RWPE2 (cell line): ENCODE data around the gene APOBEC2.
A peak's percentile ranks its signal among the peaks of the same experiment; 100 is the strongest.

Experiments
- ATAC-seq: fragments of 200-7000 bp; cut with Tn5 transposase; 3 replicates; pipeline ENCODE4 v1.9.1; 2021; ENCODE audit warnings: low read depth
- DNase-seq: peaks from one replicate; pipeline ENCODE4 v3.0.0-alpha.2; 2020; ENCODE audit warnings: low spot score
- H3K27ac ChIP-seq: fragments of 450-650 bp; 2 replicates; pipeline ENCODE4 v1.5.1; 2017; ENCODE audit warnings: mild to moderate bottlenecking; ENCODE audit not compliant: poor library complexity, severe bottlenecking
- H3K27me3 ChIP-seq: fragments of 250-450 bp; sonication (Bioruptor Pico); 2 replicates; pipeline ENCODE4 v1.5.1; 2021; ENCODE audit warnings: mild to moderate bottlenecking, moderate library complexity; ENCODE audit not compliant: insufficient read depth, poor library complexity, severe bottlenecking
- H3K36me3 ChIP-seq: fragments of 250-450 bp; sonication (Bioruptor Pico); 2 replicates; pipeline ENCODE4 v1.5.1; 2020; ENCODE audit warnings: low read depth, mild to moderate bottlenecking, moderate library complexity
- H3K4me1 ChIP-seq: fragments of 250-450 bp; sonication (Bioruptor Pico); 2 replicates; pipeline ENCODE4 v1.5.1; 2021; ENCODE audit warnings: mild to moderate bottlenecking, moderate library complexity; ENCODE audit not compliant: insufficient read depth, poor library complexity, severe bottlenecking
- H3K4me3 ChIP-seq: fragments of 250-450 bp; sonication (Bioruptor Pico); 2 replicates; pipeline ENCODE4 v1.5.1; 2021; ENCODE audit warnings: mild to moderate bottlenecking, moderate library complexity; ENCODE audit not compliant: severe bottlenecking
- H3K9me3 ChIP-seq: fragments of 250-450 bp; sonication (Bioruptor Pico); 2 replicates; pipeline ENCODE4 v1.5.1; 2021; ENCODE audit warnings: mild to moderate bottlenecking, moderate library complexity; ENCODE audit not compliant: severe bottlenecking
- CTCF ChIP-seq: fragments of 450-650 bp; IDR thresholded peaks from one replicate; pipeline ENCODE4 v1.5.1; 2017; ENCODE audit warnings: mild to moderate bottlenecking, moderate library complexity; ENCODE audit not compliant: poor library complexity, severe bottlenecking

APOBEC2 gene

GRCh38 chr6:41027799-41028560, 25.0 kb upstream of the APOBEC2 start:
- Histone ChIP-seq H3K27me3 (no peaks in the 10 kb centered on the region), H3K4me1 (peaks cover 15% of the 10 kb centered on the region), H3K36me3 (no peaks in the 10 kb centered on the region), H3K9me3 (no peaks in the 10 kb centered on the region), H3K4me3 (peak overlapping the region; percentile 17), H3K27ac (no peak overlapping the region)
- ATAC-seq (peak; percentile 86), DNase-seq (no peak)
- TF ChIP-seq CTCF = peak; percentile 96

GRCh38 chr6:41028561-41029412, 24.2 kb upstream of the APOBEC2 start:
- Histone ChIP-seq H3K4me1 (peaks cover 7% of the 10 kb centered on the region), H3K9me3 (no peaks in the 10 kb centered on the region), H3K27me3 (no peaks in the 10 kb centered on the region), H3K36me3 (no peaks in the 10 kb centered on the region), H3K4me3 (peak overlapping the region; percentile 17), H3K27ac (no peak overlapping the region)
- no peak for DNase-seq
- no peak for TF ChIP-seq CTCF
- ATAC-seq = peak; percentile 15; the same call in 2 of the 3 replicates

- DNase-seq (no peak), ATAC-seq (no peak)
- no peaks in the 10 kb centered on the region for H3K36me3 ChIP-seq
- no peak for TF ChIP-seq CTCF
- H3K4me3 ChIP-seq = no peak overlapping the region
- H3K27ac ChIP-seq = no peak overlapping the region
- no peaks in the 10 kb centered on the region for H3K9me3 ChIP-seq
- H3K27me3 ChIP-seq = no peaks in the 10 kb centered on the region
- peaks cover 24% of the 10 kb centered on the region for H3K4me1 ChIP-seq
These were observed 20.2 kb upstream of the APOBEC2 start for GRCh38 chr6:41032830-41033229.

- no peaks in the 10 kb centered on the region for H3K9me3 ChIP-seq
- no peaks in the 10 kb centered on the region for H3K27me3 ChIP-seq
- H3K4me3 ChIP-seq = no peak overlapping the region
- no peak for TF ChIP-seq CTCF
- H3K36me3 ChIP-seq = no peaks in the 10 kb centered on the region
- DNase-seq (no peak), ATAC-seq (no peak)
- H3K4me1 ChIP-seq = peaks cover 19% of the 10 kb centered on the region
- no peak overlapping the region for H3K27ac ChIP-seq
These were observed 19.2 kb upstream of the APOBEC2 start for GRCh38 chr6:41033776-41034175.
